ENCODE data around the gene IER2. TPM values are rescaled to one million over a fixed set of nuclear protein-coding genes. Genes with fewer than 3 reads are reported as not detected.

IER2 gene
- total and polyA plus RNA-seq, 9 of the 15 experiments (the other 6 are each of a cell fraction or from before 2014, with no cell fraction given), result 4.5 to 205 (median 23.7) TPM

- ChIA-PET POLR2A (interaction anchor here (0.6 to 2.1 kb wide), 7 partner anchors 8 to 83 kb away, joined by 3 to 10 read pairs (median 4); no protein-coding TSS in a partner anchor), CTCF (ENCODE audit: low intra/inter-chr PET ratio) (interaction anchor here (0.5 to 1.3 kb wide), 3 partner anchors 12 to 140 kb away, joined by 3 to 4 read pairs (median 3); partner anchors contain the start of gene TRMT1)
- Histone ChIP-seq H3K9me1 (ENCODE audit: control insufficient read depth, insufficient read depth, low read length) (no peaks in the 10 kb centered on the region), H3K9ac (ENCODE audit: insufficient read depth in 1 of 2, low read depth in 2 of 2, low read length in 2 of 2) (peak overlapping the region; percentile 43 to 78; a peak in 3 of 4 replicates), H3K36me3 (ENCODE audit: control insufficient read depth, insufficient read depth, low read length) (peaks cover 56% of the 10 kb centered on the region), H4K20me1 (replicated peaks; ENCODE audit: control insufficient read depth, insufficient read depth, low read length) (no peaks in the 10 kb centered on the region), H3K9me3 (replicated peaks; ENCODE audit: control insufficient read depth, insufficient read depth, low read depth, low read length) (no peaks in the 10 kb centered on the region), H3K79me2 (ENCODE audit: control insufficient read depth, insufficient read depth, low read length) (peaks cover 44% of the 10 kb centered on the region), H3K27me3 (ENCODE audit: control insufficient read depth in 2 of 2, insufficient read depth in 2 of 2, low read length in 2 of 2) (no peaks in the 10 kb centered on the region), H2AFZ (ENCODE audit: low read depth, low read length) (peak overlapping the region; percentile 81), H3K4me2 (ENCODE audit: insufficient read depth, low read length) (peak overlapping the region; percentile 36), H3K4me3 (no peak overlapping the region), H3K4me1 (replicated peaks in 1 of 2; ENCODE audit: control insufficient read depth in 2 of 2, insufficient read depth in 2 of 2, low read length in 2 of 2) (peaks cover 16 to 48% of the 10 kb centered on the region in 2 experiments), H3K27ac (ENCODE audit: extremely low read depth, low read depth, low read length) (peak overlapping the region; percentile 98)
- BruUV-seq (replicated peaks), result no TSS peak
- WGBS (ENCODE audit: insufficient coverage, low coverage, missing lambda C conversion rate), result 37% methylated on average over 19 of the region's 33 CpGs
- FAIRE-seq (peak; percentile 35), ATAC-seq (peak; percentile 44), DNase-seq (ENCODE audit: extremely low read depth in 1 of 4, low spot score in 3 of 4) (peak; percentile 67 to 82 (median 76))
- intact Hi-C loops (cut with micrococcal nuclease) (loop anchor here (10.0 kb wide), 1 partner anchor 130 kb away; no protein-coding TSS in a partner anchor), in situ Hi-C loops (cut with MboI) (no loop called here)
- peak; percentile 53; the same call in 1 of the 2 replicates for TF ChIP-seq ZBTB40 (IDR thresholded peaks at IDR 0.05)
- TF ChIP-seq ZBTB40 (CRISPR knock-in tag; IDR thresholded peaks at IDR 0.05), result no peak
- peak; percentile 78 for TF ChIP-seq CCNT2 (IDR thresholded peaks at IDR 0.05; ENCODE audit: borderline replicate concordance, extremely low read depth, insufficient read length, low read depth, low read length)
- TF ChIP-seq WHSC1 (IDR thresholded peaks at IDR 0.05; ENCODE audit: low read length), result no peak
- no peak for TF ChIP-seq RBM15 (IDR thresholded peaks at IDR 0.05; ENCODE audit: insufficient read depth, low read length)
- TF ChIP-seq BRD9 (IDR thresholded peaks at IDR 0.05; ENCODE audit: low read depth, partially characterized antibody), result peak; percentile 71
- peak; percentile 75 for TF ChIP-seq GABPB1 (CRISPR knock-in tag; IDR thresholded peaks at IDR 0.05)
- TF ChIP-seq MTA1 (IDR thresholded peaks at IDR 0.05; ENCODE audit: borderline replicate concordance), result 0 out of 2 replicates have a peak, but pooled peaks have one; percentile 40
- TF ChIP-seq ZNF75A (CRISPR knock-in tag; IDR thresholded peaks at IDR 0.05), result no peak
- peak; percentile 19; the same call in 1 of the 2 replicates for TF ChIP-seq CBFA2T2 (conservative IDR thresholded peaks at IDR 0.05)
- TF ChIP-seq POLR2AphosphoS5 (IDR thresholded peaks at IDR 0.05; ENCODE audit: control insufficient read depth, insufficient read depth, low read depth, low read length), result peak; percentile 48
- peak in 1 of 2 experiments; percentile 43; a peak in 1 of 4 replicates for TF ChIP-seq KDM4B (IDR thresholded peaks at IDR 0.05; ENCODE audit: borderline replicate concordance in 2 of 2, low read depth in 1 of 2)
- TF ChIP-seq ARID1B (IDR thresholded peaks at IDR 0.05), result 0 out of 2 replicates have a peak, but pooled peaks have one; percentile 29
- no peak for TF ChIP-seq ZNF217 (CRISPR knock-in tag; IDR thresholded peaks at IDR 0.05)
Observed at GRCh38 chr19:13104360-13104847, 45.8 kb upstream of the IER2 start.
